SK-N-SH treated with all-trans-retinoic acid at 6 μM for 48 hours (cell line): ENCODE measurements around the gene FTSJ1.

Experiments
- ARNTL ChIP-seq: fragments of 450-650 bp; formaldehyde crosslinking; IDR thresholded peaks from 2 replicates; pipeline ENCODE4 v1.5.0; 2020; ENCODE audit warnings: low read depth, mild to moderate bottlenecking, moderate library complexity, borderline replicate concordance
- CREB5 ChIP-seq: fragments of 250-450 bp; sonication (Bioruptor Pico); IDR thresholded peaks from 2 replicates; pipeline ENCODE4 v1.5.1; 2020; ENCODE audit warnings: low read depth, mild to moderate bottlenecking, moderate library complexity
- CSRNP3 ChIP-seq: fragments of 250-450 bp; sonication (Bioruptor Pico); IDR thresholded peaks from 2 replicates; pipeline ENCODE4 v1.5.1; 2021; ENCODE audit warnings: mild to moderate bottlenecking, moderate library complexity
- GLIS3 ChIP-seq: fragments of 250-450 bp; sonication (Bioruptor Pico); IDR thresholded peaks from 2 replicates; pipeline ENCODE4 v1.5.0; 2020; ENCODE audit warnings: mild to moderate bottlenecking, moderate library complexity
- ISL1 ChIP-seq: fragments of 250-450 bp; sonication (Bioruptor Pico); IDR thresholded peaks from 2 replicates; pipeline ENCODE4 v2.1.2; 2022; ENCODE audit warnings: mild to moderate bottlenecking, moderate library complexity
- OSR1 ChIP-seq: fragments of 250-450 bp; sonication (Bioruptor Pico); IDR thresholded peaks from 2 replicates; pipeline ENCODE4 v1.8.0; 2022; ENCODE audit warnings: moderate library complexity, mild to moderate bottlenecking, inconsistent platforms
- PATZ1 ChIP-seq: fragments of 250-450 bp; sonication (Bioruptor Pico); IDR thresholded peaks from 2 replicates; pipeline ENCODE4 v1.8.0; 2020; ENCODE audit warnings: mild to moderate bottlenecking, moderate library complexity, borderline replicate concordance
- POU6F1 ChIP-seq: fragments of 250-450 bp; sonication (Bioruptor Pico); IDR thresholded peaks from 2 replicates; pipeline ENCODE4 v1.8.0; 2021; ENCODE audit warnings: low read depth, mild to moderate bottlenecking, moderate library complexity, borderline replicate concordance
- PPARA ChIP-seq: fragments of 250-450 bp; sonication (Bioruptor Pico); IDR thresholded peaks from 2 replicates; pipeline ENCODE4 v1.5.0; 2020; ENCODE audit warnings: mild to moderate bottlenecking, borderline replicate concordance
- TCF4 ChIP-seq: fragments of 250-450 bp; sonication (Bioruptor Pico); IDR thresholded peaks from 2 replicates; pipeline ENCODE4 v1.8.0; 2021; ENCODE audit warnings: mild to moderate bottlenecking, moderate library complexity, borderline replicate concordance
- ZFP3 ChIP-seq: fragments of 250-450 bp; sonication (Bioruptor Pico); IDR thresholded peaks from 2 replicates; pipeline ENCODE4 v1.5.0; 2020; ENCODE audit warnings: mild to moderate bottlenecking, moderate library complexity
- ZFP30 ChIP-seq: fragments of 450-650 bp; formaldehyde crosslinking; IDR thresholded peaks from 2 replicates; pipeline ENCODE4 v1.5.0; 2022; ENCODE audit warnings: mild to moderate bottlenecking, moderate library complexity

- no peak for TF ChIP-seq PATZ1 (CRISPR knock-in tag)
- TF ChIP-seq TCF4 (CRISPR knock-in tag), result no peak
- TF ChIP-seq CREB5, result no peak
- TF ChIP-seq ARNTL (CRISPR knock-in tag), result no peak
- no peak for TF ChIP-seq PPARA (CRISPR knock-in tag)
- no peak for TF ChIP-seq CSRNP3
- TF ChIP-seq ZFP30 (CRISPR knock-in tag), result no peak
- TF ChIP-seq ZFP3, result no peak
- TF ChIP-seq POU6F1, result no peak
- no peak for TF ChIP-seq OSR1 (CRISPR knock-in tag)
- TF ChIP-seq GLIS3 (CRISPR knock-in tag), result no peak
- no peak for TF ChIP-seq ISL1 (CRISPR knock-in tag)
These were observed 5.2 kb upstream of the FTSJ1 start for GRCh38 chrX:48470833-48471118.
